HUES6 (cell line): Measurements from ENCODE around the gene MRPL39.
"Not testable (repeated sequence)": the region's sequence is repeated elsewhere in the genome, so short reads cannot be mapped to it uniquely, and the experiment has no call there.

Experiments used
- H3K27ac ChIP-seq: 2 replicates; pipeline ENCODE4 v1.7.0; 2013; ENCODE audit warnings: low read depth, mild to moderate bottlenecking, low read length, inconsistent platforms
- H3K27me3 ChIP-seq: 2 replicates; pipeline ENCODE4 v1.6.1; 2013; ENCODE audit warnings: low read length; ENCODE audit not compliant: control insufficient read depth, insufficient read depth
- H3K36me3 ChIP-seq: 2 replicates; pipeline ENCODE4 v1.6.1; 2013; ENCODE audit warnings: low read length; ENCODE audit not compliant: control insufficient read depth, insufficient read depth
- H3K4me1 ChIP-seq: 2 replicates; pipeline ENCODE4 v1.6.1; 2013; ENCODE audit warnings: low read length; ENCODE audit not compliant: control insufficient read depth, insufficient read depth
- H3K4me3 ChIP-seq: 2 replicates; pipeline ENCODE4 v1.5.1; 2013; ENCODE audit warnings: low read depth, low read length
- H3K9ac ChIP-seq: one replicate; pipeline ENCODE4 v1.6.1; 2013; ENCODE audit warnings: mild to moderate bottlenecking, low read length
- H3K9me3 ChIP-seq: 2 replicates; pipeline ENCODE4 v1.6.1; 2013; ENCODE audit warnings: low read depth, low read length; ENCODE audit not compliant: control insufficient read depth, insufficient read depth

MRPL39 gene

DNA sequence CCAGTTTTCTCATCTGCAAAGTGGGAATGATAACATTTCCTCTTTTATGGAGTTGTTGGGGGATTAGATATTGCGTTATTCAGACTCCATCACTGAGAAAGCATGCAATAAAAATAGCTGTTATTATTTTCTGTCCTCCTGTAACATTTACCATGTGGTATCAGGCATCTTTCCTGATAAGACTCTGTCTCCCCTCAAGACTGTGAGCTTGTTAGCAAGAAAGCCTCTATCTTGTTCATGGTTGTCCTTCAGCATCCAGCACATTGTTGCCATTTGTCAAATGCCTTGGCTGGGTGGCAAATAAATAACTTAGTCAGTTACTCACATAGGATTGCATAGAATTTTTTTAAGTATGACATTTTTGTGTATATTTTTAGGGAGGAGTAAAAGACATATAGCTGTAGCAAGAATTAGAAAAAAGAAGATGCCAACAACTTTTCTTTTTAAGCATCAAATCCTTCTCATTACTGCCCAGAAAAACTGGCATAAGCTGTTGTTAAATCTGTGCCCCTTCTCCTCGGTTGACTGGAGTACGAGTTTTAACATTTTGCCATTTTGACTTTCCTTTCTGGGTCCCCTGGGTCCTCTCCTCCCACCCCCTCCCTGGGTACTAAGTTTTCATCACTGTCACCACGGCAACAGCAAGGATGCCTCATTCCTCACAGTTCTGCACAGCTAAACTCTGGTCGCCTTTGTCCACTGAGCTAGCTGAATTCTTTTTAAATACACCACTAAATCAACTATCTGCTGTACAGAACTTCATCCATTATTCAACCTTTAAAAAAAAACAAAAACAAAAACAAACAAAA, 30.8 kb upstream of the MRPL39 start:
- Histone ChIP-seq H3K9ac (no peak overlapping the region), H3K36me3 (no peaks in the 10 kb centered on the region), H3K4me1 (no peaks in the 10 kb centered on the region), H3K27ac (no peak overlapping the region), H3K27me3 (peaks cover 45% of the 10 kb centered on the region), H3K4me3 (no peak overlapping the region), H3K9me3 (no peaks in the 10 kb centered on the region)

DNA sequence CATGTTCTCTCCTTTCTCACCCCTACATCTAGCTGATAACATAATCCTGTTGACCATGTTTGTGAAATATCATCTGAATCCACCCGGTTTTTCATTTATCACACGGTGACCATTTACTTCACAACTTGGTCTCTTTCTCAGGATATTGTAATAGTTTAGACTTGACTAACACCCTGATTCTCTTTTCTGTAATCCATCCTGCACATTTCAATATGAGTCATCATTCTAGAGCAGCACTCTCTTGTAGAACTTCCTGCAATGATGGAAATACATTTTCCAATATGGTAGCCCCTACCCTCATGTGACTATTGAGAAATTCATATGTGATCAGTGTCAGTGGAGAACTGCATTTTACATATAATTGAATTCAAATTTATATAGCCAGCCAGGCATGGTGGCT, 29.4 kb upstream of the MRPL39 start:
- Histone ChIP-seq H3K9ac (no peak overlapping the region), H3K9me3 (no peaks in the 10 kb centered on the region), H3K4me1 (no peaks in the 10 kb centered on the region), H3K4me3 (no peak overlapping the region), H3K27me3 (peaks cover 42% of the 10 kb centered on the region), H3K27ac (no peak overlapping the region), H3K36me3 (no peaks in the 10 kb centered on the region)

DNA sequence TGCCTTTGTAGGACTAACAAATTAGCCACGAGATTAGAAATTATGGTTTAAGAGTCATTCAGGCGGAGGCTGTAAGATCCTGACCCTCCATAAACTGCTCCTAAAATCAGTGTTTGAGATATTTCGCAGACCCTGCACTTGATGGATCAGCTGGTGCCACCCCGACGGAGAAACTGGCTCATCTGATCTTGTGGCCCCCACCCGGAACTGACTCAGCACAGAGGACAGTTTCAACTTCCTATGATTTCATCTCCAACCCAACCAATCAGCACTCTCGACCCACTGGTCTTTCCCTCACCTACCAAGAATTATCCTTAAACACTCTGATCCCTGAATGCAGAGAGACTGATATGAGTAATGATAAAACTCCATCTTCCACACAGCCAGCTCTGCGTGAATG, 28.0 kb upstream of the MRPL39 start:
- Histone ChIP-seq H3K27ac (no peak overlapping the region), H3K36me3 (no peaks in the 10 kb centered on the region), H3K4me3 (no peak overlapping the region), H3K27me3 (peaks cover 27% of the 10 kb centered on the region), H3K9ac (no peak overlapping the region), H3K9me3 (no peaks in the 10 kb centered on the region), H3K4me1 (no peaks in the 10 kb centered on the region)

DNA sequence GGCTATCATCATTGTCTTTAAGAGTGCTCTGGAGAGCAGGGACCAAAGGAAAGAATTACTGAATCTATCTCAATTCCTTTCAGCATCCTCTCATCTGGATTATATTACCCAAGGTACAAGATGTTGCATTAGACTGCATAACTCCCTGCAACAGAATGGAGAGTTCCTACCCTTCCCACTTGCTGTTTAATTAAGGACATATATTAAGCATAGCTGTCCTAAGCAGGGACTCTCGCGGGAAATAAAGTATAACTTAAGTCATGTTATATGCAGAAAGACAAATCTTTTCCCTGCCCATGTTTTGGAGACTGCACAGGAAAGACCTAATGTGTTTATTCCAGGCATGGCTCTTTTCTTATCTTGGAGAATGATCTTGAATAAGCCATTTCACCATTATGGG, 25.0 kb upstream of the MRPL39 start:
- no peak overlapping the region for H3K4me3 ChIP-seq
- no peaks in the 10 kb centered on the region for H3K36me3 ChIP-seq
- H3K9me3 ChIP-seq = no peaks in the 10 kb centered on the region
- H3K4me1 ChIP-seq = no peaks in the 10 kb centered on the region
- H3K27me3 ChIP-seq = peaks cover under 1% of the 10 kb centered on the region; the same call in 1 of the 2 replicates
- H3K9ac ChIP-seq = no peak overlapping the region
- H3K27ac ChIP-seq = no peak overlapping the region

DNA sequence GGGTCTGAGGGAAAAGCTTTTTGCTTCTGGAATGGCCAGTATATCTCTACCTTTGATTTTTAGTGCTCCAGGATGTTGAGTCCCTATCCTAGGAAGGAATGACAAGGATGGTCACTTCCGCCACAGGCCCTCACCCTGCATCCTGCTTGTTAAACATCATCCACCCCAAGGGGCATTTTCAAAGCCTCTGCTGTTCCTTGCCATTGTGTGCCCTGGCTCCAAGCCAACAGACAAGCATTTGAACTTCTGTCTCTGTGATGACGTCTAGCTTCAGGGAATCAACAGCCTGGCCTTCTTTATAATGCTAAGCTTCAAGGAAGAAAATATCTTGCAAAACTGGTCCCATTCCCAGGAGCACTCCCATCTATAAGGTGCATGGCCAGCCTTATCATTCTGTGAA, 19.5 kb upstream of the MRPL39 start:
- Histone ChIP-seq H3K4me1 (no peaks in the 10 kb centered on the region), H3K9ac (no peak overlapping the region), H3K9me3 (no peaks in the 10 kb centered on the region), H3K27me3 (no peaks in the 10 kb centered on the region), H3K4me3 (no peak overlapping the region), H3K27ac (no peak overlapping the region), H3K36me3 (no peaks in the 10 kb centered on the region)

DNA sequence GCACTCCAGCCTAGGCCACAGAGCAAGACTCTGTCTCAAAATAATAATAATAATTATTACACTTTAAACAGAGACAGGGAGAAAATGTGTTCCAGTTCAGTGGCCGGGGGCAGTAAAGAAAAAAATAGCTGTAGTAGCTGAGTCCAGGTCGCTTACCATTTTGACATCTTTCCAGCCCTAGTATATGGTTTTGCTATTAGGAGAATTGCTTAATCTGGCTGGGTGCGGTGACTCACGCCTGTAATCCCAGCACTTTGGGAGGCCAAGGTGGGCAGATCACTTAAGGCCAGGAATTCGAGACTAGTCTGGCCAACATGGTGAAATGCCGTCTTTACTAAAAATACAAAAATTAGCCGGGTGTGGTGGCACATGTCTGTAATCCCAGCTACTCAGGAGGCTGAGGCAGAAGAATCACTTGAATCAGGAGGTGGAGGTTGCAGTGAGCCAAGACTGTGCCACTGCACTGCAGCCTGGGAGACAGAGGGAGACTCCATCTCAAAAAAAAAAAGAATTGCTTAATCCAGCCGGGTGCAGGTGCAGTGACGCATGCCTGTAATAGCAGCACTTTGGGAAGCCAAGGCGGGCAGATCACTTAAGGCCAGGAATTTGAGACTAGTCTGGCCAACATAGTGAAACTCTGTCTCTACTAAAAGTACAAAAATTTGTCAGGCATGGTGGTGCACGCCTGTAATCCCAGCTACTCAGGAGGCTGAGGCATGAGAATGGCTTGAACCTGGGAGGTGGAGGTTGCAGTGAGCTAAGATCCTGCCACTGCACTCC, 18.7 kb upstream of the MRPL39 start:
- H3K27me3 ChIP-seq, H3K27ac ChIP-seq, H3K4me3 ChIP-seq, H3K4me1 ChIP-seq, H3K9ac ChIP-seq, H3K36me3 ChIP-seq, H3K9me3 ChIP-seq: not testable (repeated sequence)

DNA sequence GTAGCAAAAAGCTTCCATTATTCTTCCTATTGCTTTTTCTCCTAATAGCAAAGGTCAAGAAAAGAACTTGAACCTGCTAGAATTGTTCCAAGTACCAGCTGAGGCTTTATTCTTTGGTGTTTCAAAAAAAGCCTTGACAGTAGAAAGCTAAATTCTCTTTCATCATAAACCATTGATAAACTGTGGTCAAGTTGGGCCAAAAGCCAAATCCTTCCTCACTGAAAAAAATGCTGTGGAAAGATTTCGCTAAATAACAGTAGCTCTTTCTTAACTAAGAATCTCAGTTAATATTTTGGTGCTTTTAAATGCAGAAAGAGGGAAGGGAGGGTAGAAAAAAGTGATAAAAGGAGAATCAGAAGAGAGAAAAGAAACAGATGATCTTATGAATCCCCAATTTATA, 17.8 kb upstream of the MRPL39 start:
- Histone ChIP-seq H3K4me1 (no peaks in the 10 kb centered on the region), H3K27me3 (no peaks in the 10 kb centered on the region), H3K9ac (no peak overlapping the region), H3K36me3 (no peaks in the 10 kb centered on the region), H3K4me3 (no peak overlapping the region), H3K9me3 (no peaks in the 10 kb centered on the region), H3K27ac (no peak overlapping the region)

DNA sequence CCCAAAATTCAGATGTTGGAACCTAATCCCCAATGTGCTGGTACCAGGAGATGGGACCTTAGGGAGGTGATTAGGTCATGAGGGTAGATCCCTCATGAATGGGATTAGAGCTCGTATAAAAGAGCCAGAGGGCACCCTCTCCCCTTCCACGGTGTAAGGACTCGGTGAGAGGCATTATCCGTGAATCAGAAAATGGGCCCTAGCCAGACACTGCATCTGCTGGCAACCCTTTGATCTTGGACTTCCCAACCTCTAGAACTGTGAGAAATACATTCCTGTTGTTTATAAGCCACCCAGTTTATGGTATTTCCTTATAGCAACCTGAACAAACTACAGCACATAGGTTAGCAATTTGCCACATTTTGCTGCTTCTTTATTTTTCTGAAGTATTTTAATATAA, 17.2 kb upstream of the MRPL39 start:
- H3K4me1 ChIP-seq = no peaks in the 10 kb centered on the region

DNA sequence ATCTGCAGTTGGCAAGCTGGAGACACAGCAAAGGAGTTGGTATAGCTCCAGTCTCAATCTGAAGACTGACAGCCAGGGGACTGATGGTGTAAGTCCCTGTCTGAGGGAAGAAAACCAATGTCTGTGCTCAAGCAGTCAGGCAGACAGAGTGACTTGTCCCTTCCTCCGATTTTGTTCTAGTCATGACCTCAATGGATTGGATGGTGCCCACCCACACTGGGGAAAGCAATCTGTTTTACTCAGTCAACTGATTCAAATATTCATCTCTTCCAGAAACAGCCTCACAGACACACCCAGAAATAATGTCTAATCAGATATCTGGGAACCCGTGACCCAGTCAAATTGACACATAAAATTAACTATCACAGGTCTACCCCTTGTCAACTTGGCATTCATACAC, 11.9 kb upstream of the MRPL39 start:
- H3K36me3 ChIP-seq = no peaks in the 10 kb centered on the region
- no peaks in the 10 kb centered on the region for H3K4me1 ChIP-seq
- H3K4me3 ChIP-seq = no peak overlapping the region
- no peak overlapping the region for H3K9ac ChIP-seq
- H3K9me3 ChIP-seq = no peaks in the 10 kb centered on the region
- no peaks in the 10 kb centered on the region for H3K27me3 ChIP-seq
- no peak overlapping the region for H3K27ac ChIP-seq

More for the DNA sequence above, 17.2 kb upstream of the MRPL39 start:
- no peak overlapping the region for H3K4me3 ChIP-seq
- H3K9me3 ChIP-seq = no peaks in the 10 kb centered on the region
- H3K27ac ChIP-seq = no peak overlapping the region
- H3K9ac ChIP-seq = no peak overlapping the region
- H3K27me3 ChIP-seq = no peaks in the 10 kb centered on the region
- H3K36me3 ChIP-seq = no peaks in the 10 kb centered on the region

DNA sequence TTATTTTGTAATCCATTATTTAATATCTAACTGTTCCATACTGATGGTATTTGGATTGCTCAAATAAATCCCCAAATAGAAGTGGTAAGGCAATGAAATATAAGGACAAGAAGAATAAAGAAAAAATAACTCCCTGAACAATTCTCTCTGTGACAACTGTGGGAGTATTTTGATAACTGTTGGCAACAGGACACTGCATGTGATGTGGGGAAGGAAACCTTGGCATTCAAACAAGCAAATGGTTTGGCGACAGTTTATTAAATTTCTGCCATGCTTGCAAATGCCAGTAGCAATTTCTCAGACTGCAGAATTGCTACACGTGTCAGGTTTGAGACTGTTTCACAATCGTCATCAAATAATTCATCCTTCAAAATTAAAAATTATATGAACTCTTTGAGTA, 8.6 kb upstream of the MRPL39 start:
- no peaks in the 10 kb centered on the region for H3K9me3 ChIP-seq
- no peak overlapping the region for H3K27ac ChIP-seq
- no peaks in the 10 kb centered on the region for H3K4me1 ChIP-seq
- H3K27me3 ChIP-seq = no peaks in the 10 kb centered on the region
- H3K36me3 ChIP-seq = no peaks in the 10 kb centered on the region
- no peak overlapping the region for H3K4me3 ChIP-seq
- no peak overlapping the region for H3K9ac ChIP-seq

DNA sequence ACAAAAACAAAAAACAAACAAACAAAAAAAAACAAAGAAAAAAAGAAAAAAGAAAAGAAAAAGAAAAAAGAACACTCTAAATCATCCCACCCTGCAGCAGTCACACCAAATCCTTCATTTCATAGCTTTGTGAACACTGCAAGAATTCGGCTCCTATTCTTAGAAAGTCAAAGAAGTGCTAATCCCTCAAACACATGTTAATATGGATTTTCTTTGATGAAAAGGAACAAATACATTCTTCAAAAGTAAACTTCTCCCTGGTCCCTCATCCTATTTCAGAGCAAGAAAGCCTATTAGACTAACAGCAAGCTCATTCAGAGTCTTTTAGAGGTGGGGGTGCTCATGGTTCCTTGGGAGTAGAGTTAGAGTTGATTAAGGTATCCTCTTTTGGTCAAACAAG, 7.2 kb upstream of the MRPL39 start:
- Histone ChIP-seq H3K27me3 (no peaks in the 10 kb centered on the region), H3K4me1 (no peaks in the 10 kb centered on the region), H3K36me3 (no peaks in the 10 kb centered on the region), H3K4me3 (no peak overlapping the region), H3K9ac (no peak overlapping the region), H3K9me3 (no peaks in the 10 kb centered on the region), H3K27ac (no peak overlapping the region)
